Activated CD4-positive, CD25-positive, alpha-beta regulatory T cell treated with anti-CD3 and anti-CD28 coated beads, Interleukin-2, amount 50 U/mL, for 24 hours (primary cell): Measurements from ENCODE around the gene SMC4.

ENCODE experiments used
- ATAC-seq, 2 donors: fragments of 150-1000 bp; cut with Tn5 transposase; one replicate each; pipeline ENCODE4 v1.10.0; 2021; ENCODE audit warnings: mild to moderate bottlenecking in 1 of 2, moderate library complexity in 1 of 2

SMC4 gene

GRCh38 chr3:160395297-160395696, 4.2 kb upstream of the SMC4 start:
- ATAC-seq, result no peak

- ATAC-seq, result no peak
Observed at GRCh38 chr3:160398820-160399124, 678 bp upstream of the SMC4 start.

GRCh38 chr3:160400030-160400701, 716 bp downstream of the SMC4 start:
- ATAC-seq, result no peak

GRCh38 chr3:160400702-160401150, 1.3 kb downstream of the SMC4 start:
- no peak for ATAC-seq

GRCh38 chr3:160401291-160402095, 2.0 kb downstream of the SMC4 start:
- no peak for ATAC-seq

GRCh38 chr3:160402221-160403027, 3.0 kb downstream of the SMC4 start:
- ATAC-seq, result no peak

- ATAC-seq, result no peak
Observed at GRCh38 chr3:160403028-160403545, 3.6 kb downstream of the SMC4 start.

- ATAC-seq, result no peak
Observed at GRCh38 chr3:160403796-160404470, 4.5 kb downstream of the SMC4 start.

- no peak for ATAC-seq
Observed at GRCh38 chr3:160409812-160410610, 10.6 kb downstream of the SMC4 start.

- no peak for ATAC-seq
Observed at GRCh38 chr3:160412477-160412876, 13.0 kb downstream of the SMC4 start.

- ATAC-seq, result peak in 1 of 2 donors; percentile 63
Observed at GRCh38 chr3:160413613-160414248, 14.3 kb downstream of the SMC4 start.

- ATAC-seq, result no peak
Observed at GRCh38 chr3:160417311-160417710, 17.9 kb downstream of the SMC4 start.

GRCh38 chr3:160427832-160428424, 28.5 kb downstream of the SMC4 start:
- ATAC-seq, result no peak

- ATAC-seq, result no peak
Observed at GRCh38 chr3:160434071-160434470, 34.6 kb downstream of the SMC4 start.

GRCh38 chr3:160435095-160435494, 35.6 kb downstream of the SMC4 start:
- no peak for ATAC-seq

GRCh38 chr3:160435747-160436146, 36.3 kb downstream of the SMC4 start:
- no peak for ATAC-seq

GRCh38 chr3:160437083-160437455, 37.6 kb downstream of the SMC4 start:
- ATAC-seq, result no peak

GRCh38 chr3:160440687-160441086, 41.2 kb downstream of the SMC4 start:
- no peak for ATAC-seq

- no peak for ATAC-seq
Observed at GRCh38 chr3:160444411-160444810, 45.0 kb downstream of the SMC4 start.

- ATAC-seq, result no peak
Observed at GRCh38 chr3:160445854-160446253, 46.4 kb downstream of the SMC4 start.

- no peak for ATAC-seq
Observed at GRCh38 chr3:160446522-160447056, 47.1 kb downstream of the SMC4 start.
